Measurements from ENCODE around the gene ADAMTS7.

DNA sequence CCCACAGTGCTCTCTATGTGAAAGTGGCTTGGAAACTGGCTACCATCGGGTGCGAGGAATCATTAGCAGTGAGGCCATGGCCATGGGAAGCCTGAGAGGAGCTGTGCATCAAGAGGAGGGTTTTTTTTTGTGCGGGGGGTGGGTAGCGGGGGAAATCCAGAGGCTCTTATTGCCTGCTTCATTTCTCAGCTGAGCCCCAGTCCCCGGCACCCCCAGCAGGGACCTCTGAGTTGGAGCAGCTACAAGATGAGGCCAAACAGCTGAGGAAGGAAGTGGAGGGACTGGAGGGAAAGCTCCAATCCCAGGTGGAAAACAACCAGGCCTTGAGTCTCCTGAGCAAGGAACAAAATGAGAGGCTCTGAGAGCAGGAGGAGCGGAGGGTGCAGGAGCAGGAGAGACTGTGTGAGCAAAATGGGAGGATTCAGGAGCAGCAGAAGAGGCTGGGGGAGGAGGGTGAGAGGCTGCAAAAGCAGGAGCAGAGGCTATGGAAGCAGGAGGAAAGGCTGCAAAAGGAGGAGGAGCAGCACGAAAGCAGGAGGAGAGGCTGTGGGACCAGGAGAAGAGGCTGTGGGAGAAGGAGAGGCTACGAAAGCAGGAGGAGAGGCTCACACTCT, 76.7 kb downstream of the ADAMTS7 start:
- TF ChIP-seq, protein P1, sequence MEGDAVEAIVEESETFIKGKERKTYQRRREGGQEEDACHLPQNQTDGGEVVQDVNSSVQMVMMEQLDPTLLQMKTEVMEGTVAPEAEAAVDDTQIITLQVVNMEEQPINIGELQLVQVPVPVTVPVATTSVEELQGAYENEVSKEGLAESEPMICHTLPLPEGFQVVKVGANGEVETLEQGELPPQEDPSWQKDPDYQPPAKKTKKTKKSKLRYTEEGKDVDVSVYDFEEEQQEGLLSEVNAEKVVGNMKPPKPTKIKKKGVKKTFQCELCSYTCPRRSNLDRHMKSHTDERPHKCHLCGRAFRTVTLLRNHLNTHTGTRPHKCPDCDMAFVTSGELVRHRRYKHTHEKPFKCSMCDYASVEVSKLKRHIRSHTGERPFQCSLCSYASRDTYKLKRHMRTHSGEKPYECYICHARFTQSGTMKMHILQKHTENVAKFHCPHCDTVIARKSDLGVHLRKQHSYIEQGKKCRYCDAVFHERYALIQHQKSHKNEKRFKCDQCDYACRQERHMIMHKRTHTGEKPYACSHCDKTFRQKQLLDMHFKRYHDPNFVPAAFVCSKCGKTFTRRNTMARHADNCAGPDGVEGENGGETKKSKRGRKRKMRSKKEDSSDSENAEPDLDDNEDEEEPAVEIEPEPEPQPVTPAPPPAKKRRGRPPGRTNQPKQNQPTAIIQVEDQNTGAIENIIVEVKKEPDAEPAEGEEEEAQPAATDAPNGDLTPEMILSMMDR (IDR thresholded peaks at IDR 0.05; ENCODE audit: poor library complexity, severe bottlenecking) = no peak
- TF ChIP-seq, protein P2, sequence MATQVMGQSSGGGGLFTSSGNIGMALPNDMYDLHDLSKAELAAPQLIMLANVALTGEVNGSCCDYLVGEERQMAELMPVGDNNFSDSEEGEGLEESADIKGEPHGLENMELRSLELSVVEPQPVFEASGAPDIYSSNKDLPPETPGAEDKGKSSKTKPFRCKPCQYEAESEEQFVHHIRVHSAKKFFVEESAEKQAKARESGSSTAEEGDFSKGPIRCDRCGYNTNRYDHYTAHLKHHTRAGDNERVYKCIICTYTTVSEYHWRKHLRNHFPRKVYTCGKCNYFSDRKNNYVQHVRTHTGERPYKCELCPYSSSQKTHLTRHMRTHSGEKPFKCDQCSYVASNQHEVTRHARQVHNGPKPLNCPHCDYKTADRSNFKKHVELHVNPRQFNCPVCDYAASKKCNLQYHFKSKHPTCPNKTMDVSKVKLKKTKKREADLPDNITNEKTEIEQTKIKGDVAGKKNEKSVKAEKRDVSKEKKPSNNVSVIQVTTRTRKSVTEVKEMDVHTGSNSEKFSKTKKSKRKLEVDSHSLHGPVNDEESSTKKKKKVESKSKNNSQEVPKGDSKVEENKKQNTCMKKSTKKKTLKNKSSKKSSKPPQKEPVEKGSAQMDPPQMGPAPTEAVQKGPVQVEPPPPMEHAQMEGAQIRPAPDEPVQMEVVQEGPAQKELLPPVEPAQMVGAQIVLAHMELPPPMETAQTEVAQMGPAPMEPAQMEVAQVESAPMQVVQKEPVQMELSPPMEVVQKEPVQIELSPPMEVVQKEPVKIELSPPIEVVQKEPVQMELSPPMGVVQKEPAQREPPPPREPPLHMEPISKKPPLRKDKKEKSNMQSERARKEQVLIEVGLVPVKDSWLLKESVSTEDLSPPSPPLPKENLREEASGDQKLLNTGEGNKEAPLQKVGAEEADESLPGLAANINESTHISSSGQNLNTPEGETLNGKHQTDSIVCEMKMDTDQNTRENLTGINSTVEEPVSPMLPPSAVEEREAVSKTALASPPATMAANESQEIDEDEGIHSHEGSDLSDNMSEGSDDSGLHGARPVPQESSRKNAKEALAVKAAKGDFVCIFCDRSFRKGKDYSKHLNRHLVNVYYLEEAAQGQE (IDR thresholded peaks at IDR 0.05; ENCODE audit: borderline replicate concordance) = no peak
- no peak for TF ChIP-seq EZH2 (IDR thresholded peaks at IDR 0.05; ENCODE audit: borderline replicate concordance, insufficient read depth, low read length, poor library complexity, severe bottlenecking)
- no peak for TF ChIP-seq POLR2AphosphoS5 (IDR thresholded peaks at IDR 0.05)
- TF ChIP-seq RAD21 (conservative IDR thresholded peaks at IDR 0.05) = no peak
- no peak for TF ChIP-seq SMC3 (conservative IDR thresholded peaks at IDR 0.05; ENCODE audit: poor library complexity)
- TF ChIP-seq TAF1 (IDR thresholded peaks at IDR 0.05; ENCODE audit: low read depth) = no peak

Data from neural cell (in vitro differentiated cells).